Measurements from ENCODE around the gene SKI. TPM values are rescaled to one million over a fixed set of nuclear protein-coding genes. Genes with fewer than 3 reads are reported as not detected.
"Not testable (repeated sequence)": the region's sequence is repeated elsewhere in the genome, so short reads cannot be mapped to it uniquely, and the experiment has no call there.

Gene SKI
- total RNA-seq, 4 donors from 2014 or later, result 60.2 to 157 (median 79.0) TPM

GRCh38 chr1:2259668-2260402 lies 31.7 kb downstream of the SKI start:
- Histone ChIP-seq H3K4me3 (no peak overlapping the region), H3K27ac (peak overlapping the region in 2 of 4 donors; percentile 76 to 77)
- TF ChIP-seq CTCF (IDR thresholded peaks at IDR 0.05), result no peak
- no peak for TF ChIP-seq POLR2AphosphoS5 (IDR thresholded peaks at IDR 0.05)
- no peak for TF ChIP-seq POLR2A (IDR thresholded peaks at IDR 0.05)
- TF ChIP-seq EP300 (IDR thresholded peaks at IDR 0.05), result no peak

DNA sequence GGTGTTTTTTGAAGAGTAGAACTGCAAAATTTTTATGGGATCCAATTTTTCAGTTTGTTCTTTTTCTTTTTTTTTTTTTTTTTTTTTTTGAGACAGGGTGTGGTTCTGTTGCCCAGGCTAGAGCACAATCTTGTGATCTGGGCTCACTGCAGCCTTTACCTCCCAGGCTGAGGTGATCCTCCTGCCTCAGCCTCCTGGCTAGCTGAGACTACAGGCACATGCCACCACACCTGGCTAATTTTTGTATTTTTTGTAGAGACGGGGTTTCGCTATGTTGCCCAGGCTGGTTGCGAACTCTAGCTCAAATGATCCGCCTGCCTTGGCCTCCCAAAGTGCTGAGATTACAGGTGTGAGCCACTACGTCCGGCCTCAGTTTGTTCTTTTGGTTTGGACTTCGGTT lies 32.4 kb downstream of the SKI start:
- not testable (repeated sequence) for H3K36me3 ChIP-seq, H3K9me3 ChIP-seq, H3K27me3 ChIP-seq, H3K4me3 ChIP-seq, ATAC-seq
- Histone ChIP-seq H3K4me1 (peaks cover 0 to 97% (median 10%) of the 10 kb centered on the region in 3 donors), H3K27ac (peak overlapping the region in 1 of 4 donors; percentile 76)
- WGBS, 2 donors (ENCODE audit: low coverage in 1 of 2), result 79 to 92% methylated on average over 5 to 6 of the region's 7 CpGs

More at GRCh38 chr1:2259668-2260402, 31.7 kb downstream of the SKI start:
- no peaks in the 10 kb centered on the region for H3K36me3 ChIP-seq
- no peak for ATAC-seq
- H3K9me3 ChIP-seq, result peaks cover 0 to 4% (median 0%) of the 10 kb centered on the region in 3 donors
- no peaks in the 10 kb centered on the region for H3K27me3 ChIP-seq
- H3K4me1 ChIP-seq, result peaks cover 0 to 97% (median 13%) of the 10 kb centered on the region in 3 donors
- 63 to 64% methylated on average over 23 to 24 of the region's 28 CpGs for WGBS, 2 donors (ENCODE audit: low coverage in 1 of 2)

- Histone ChIP-seq H3K27me3 (no peaks in the 10 kb centered on the region), H3K27ac (peak overlapping the region in 1 of 4 donors; percentile 7), H3K36me3 (no peaks in the 10 kb centered on the region), H3K4me1 (peaks cover 0 to 97% (median 13%) of the 10 kb centered on the region in 3 donors), H3K9me3 (peaks cover 0 to 4% (median 0%) of the 10 kb centered on the region in 3 donors), H3K4me3 (no peak overlapping the region)
- TF ChIP-seq POLR2A (IDR thresholded peaks at IDR 0.05), result no peak
- no peak for TF ChIP-seq POLR2AphosphoS5 (IDR thresholded peaks at IDR 0.05)
- no peak for TF ChIP-seq CTCF (IDR thresholded peaks at IDR 0.05)
- TF ChIP-seq EP300 (IDR thresholded peaks at IDR 0.05), result no peak
- no peak for ATAC-seq
- WGBS, 2 donors (ENCODE audit: low coverage in 1 of 2), result 72 to 75% methylated on average over 4 of the region's 4 CpGs
Measured at GRCh38 chr1:2260917-2261316, 32.8 kb downstream of the SKI start.

GRCh38 chr1:2261476-2262395 lies 33.6 kb downstream of the SKI start:
- H3K9me3 ChIP-seq, H3K27me3 ChIP-seq, H3K36me3 ChIP-seq, ATAC-seq, H3K4me3 ChIP-seq, H3K27ac ChIP-seq: not testable (repeated sequence)
- peaks cover 0 to 98% (median 21%) of the 10 kb centered on the region in 3 donors for H3K4me1 ChIP-seq
- WGBS, 2 donors (ENCODE audit: low coverage in 1 of 2), result 74 to 83% methylated on average over 7 to 13 of the region's 25 CpGs

DNA sequence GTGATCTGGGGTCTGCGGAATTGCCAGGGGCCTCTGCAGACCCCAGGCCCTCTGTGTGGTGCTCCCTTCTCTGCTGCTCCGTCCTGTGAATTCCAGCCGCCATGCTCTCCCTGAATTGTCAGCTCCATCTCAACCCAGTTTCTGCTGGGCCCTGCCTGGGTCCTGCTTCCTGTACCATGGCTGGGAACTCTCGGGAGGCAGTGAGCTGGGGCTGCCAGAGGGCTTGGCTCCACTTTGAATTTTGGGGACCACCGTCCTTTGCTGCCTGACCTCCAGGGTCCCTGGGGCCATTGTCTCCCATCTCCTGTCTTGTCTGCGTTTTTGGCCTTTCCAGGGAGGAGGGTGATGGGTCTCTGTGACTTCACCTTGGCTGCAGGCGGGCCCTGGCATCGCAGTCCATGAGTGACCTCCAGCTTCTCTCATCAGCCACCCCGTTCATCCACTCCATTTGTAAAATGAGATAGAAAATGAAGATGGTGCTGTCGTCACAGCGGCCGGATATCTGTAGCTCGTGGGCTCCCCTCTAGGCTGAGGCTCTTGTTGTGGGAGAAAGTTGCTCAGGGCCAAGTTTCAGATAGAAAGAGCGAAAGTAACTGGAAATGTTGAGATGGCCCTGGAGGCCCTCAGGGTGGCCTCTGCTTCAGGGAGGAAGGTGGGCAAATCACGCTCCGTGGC lies 38.3 kb downstream of the SKI start:
- Histone ChIP-seq H3K9me3 (no peaks in the 10 kb centered on the region), H3K4me1 (peaks cover 7 to 98% (median 56%) of the 10 kb centered on the region in 3 donors), H3K36me3 (no peaks in the 10 kb centered on the region), H3K4me3 (no peak overlapping the region), H3K27me3 (no peaks in the 10 kb centered on the region), H3K27ac (peak overlapping the region in 2 of 4 donors; percentile 17 to 41)
- no peak for ATAC-seq
- TF ChIP-seq POLR2A (IDR thresholded peaks at IDR 0.05), result no peak
- no peak for TF ChIP-seq POLR2AphosphoS5 (IDR thresholded peaks at IDR 0.05)
- TF ChIP-seq EP300 (IDR thresholded peaks at IDR 0.05), result no peak
- no peak for TF ChIP-seq CTCF (IDR thresholded peaks at IDR 0.05)
- 70 to 73% methylated on average over 6 to 11 of the region's 16 CpGs for WGBS, 2 donors (ENCODE audit: low coverage in 1 of 2)
